GM12875 (cell line): ENCODE data around the gene ADGRL1.

Experiments used
- H3K4me3 ChIP-seq: one replicate; pipeline ENCODE4 v1.5.1; 2011; ENCODE audit warnings: low read depth, low read length, control low read depth
- CTCF ChIP-seq: IDR thresholded peaks from 2 replicates; pipeline ENCODE4 v1.5.1; 2011; ENCODE audit warnings: low read depth, mild to moderate bottlenecking, control low read depth, inconsistent platforms, low read length, moderate library complexity, borderline replicate concordance; ENCODE audit not compliant: insufficient read depth

The ADGRL1 gene

GRCh38 chr19:14110650-14111049 is 95.3 kb downstream of the ADGRL1 start:
- TF ChIP-seq CTCF, result no peak
- no peak overlapping the region for H3K4me3 ChIP-seq

GRCh38 chr19:14107581-14108461 is 98.1 kb downstream of the ADGRL1 start:
- H3K4me3 ChIP-seq, result no peak overlapping the region
- TF ChIP-seq CTCF, result no peak

GRCh38 chr19:14106840-14107239 is 99.1 kb downstream of the ADGRL1 start:
- no peak overlapping the region for H3K4me3 ChIP-seq
- TF ChIP-seq CTCF, result no peak

- no peak for TF ChIP-seq CTCF
- no peak overlapping the region for H3K4me3 ChIP-seq
Observed at GRCh38 chr19:14105680-14106079, 100.3 kb downstream of the ADGRL1 start.

GRCh38 chr19:14103310-14103709 is 102.7 kb downstream of the ADGRL1 start:
- H3K4me3 ChIP-seq, result no peak overlapping the region

GRCh38 chr19:14102756-14103155 is 103.2 kb downstream of the ADGRL1 start:
- TF ChIP-seq CTCF, result no peak

More at GRCh38 chr19:14103310-14103709, 102.7 kb downstream of the ADGRL1 start:
- TF ChIP-seq CTCF, result no peak

GRCh38 chr19:14102102-14102696 is 103.8 kb downstream of the ADGRL1 start:
- no peak overlapping the region for H3K4me3 ChIP-seq
- TF ChIP-seq CTCF, result no peak

More at GRCh38 chr19:14102756-14103155, 103.2 kb downstream of the ADGRL1 start:
- no peak overlapping the region for H3K4me3 ChIP-seq
